HL-60 (cell line): ENCODE measurements around the gene LRRC49.

Experiments used
- GABPA ChIP-seq: IDR thresholded peaks from 2 replicates; pipeline ENCODE4 v1.6.1; 2012; ENCODE audit warnings: low read depth
- POLR2AphosphoS5 ChIP-seq: IDR thresholded peaks from 2 replicates; pipeline ENCODE4 v1.6.1; 2012; ENCODE audit warnings: low read depth
- TF ChIP-seq, protein P1 (sequence below): IDR thresholded peaks from one replicate; pipeline ENCODE4 v1.5.1; 2011; ENCODE audit warnings: low read length, control low read depth, inconsistent platforms; ENCODE audit not compliant: insufficient read depth
- TF ChIP-seq, protein P2 (sequence below): IDR thresholded peaks from 2 replicates; pipeline ENCODE4 v1.6.1; 2012; ENCODE audit warnings: low read depth; ENCODE audit not compliant: insufficient replicate concordance

DNA sequence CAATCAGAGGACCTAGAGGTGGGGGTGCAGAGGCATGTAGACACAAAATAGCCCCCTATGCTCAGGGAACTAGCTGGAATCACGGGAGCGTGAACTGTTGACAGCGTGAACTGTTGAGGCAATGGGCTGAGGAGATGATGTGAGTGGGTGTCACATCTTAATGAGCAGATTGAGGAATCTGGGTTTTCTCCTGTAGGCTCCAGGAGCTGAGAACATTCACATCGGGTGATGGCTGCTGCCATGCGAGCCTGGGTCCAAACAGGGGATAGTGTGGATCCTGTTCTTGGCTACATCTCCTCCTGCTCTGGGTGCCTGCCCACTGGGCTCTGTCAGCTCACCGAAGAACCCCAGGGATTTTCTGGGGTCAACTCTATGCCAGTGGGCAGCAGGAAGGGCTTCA, 40.7 kb upstream of the LRRC49 start:
- TF ChIP-seq, protein P1, sequence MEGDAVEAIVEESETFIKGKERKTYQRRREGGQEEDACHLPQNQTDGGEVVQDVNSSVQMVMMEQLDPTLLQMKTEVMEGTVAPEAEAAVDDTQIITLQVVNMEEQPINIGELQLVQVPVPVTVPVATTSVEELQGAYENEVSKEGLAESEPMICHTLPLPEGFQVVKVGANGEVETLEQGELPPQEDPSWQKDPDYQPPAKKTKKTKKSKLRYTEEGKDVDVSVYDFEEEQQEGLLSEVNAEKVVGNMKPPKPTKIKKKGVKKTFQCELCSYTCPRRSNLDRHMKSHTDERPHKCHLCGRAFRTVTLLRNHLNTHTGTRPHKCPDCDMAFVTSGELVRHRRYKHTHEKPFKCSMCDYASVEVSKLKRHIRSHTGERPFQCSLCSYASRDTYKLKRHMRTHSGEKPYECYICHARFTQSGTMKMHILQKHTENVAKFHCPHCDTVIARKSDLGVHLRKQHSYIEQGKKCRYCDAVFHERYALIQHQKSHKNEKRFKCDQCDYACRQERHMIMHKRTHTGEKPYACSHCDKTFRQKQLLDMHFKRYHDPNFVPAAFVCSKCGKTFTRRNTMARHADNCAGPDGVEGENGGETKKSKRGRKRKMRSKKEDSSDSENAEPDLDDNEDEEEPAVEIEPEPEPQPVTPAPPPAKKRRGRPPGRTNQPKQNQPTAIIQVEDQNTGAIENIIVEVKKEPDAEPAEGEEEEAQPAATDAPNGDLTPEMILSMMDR: no peak
- TF ChIP-seq POLR2AphosphoS5 (no peak), GABPA (no peak)
- TF ChIP-seq, protein P2, sequence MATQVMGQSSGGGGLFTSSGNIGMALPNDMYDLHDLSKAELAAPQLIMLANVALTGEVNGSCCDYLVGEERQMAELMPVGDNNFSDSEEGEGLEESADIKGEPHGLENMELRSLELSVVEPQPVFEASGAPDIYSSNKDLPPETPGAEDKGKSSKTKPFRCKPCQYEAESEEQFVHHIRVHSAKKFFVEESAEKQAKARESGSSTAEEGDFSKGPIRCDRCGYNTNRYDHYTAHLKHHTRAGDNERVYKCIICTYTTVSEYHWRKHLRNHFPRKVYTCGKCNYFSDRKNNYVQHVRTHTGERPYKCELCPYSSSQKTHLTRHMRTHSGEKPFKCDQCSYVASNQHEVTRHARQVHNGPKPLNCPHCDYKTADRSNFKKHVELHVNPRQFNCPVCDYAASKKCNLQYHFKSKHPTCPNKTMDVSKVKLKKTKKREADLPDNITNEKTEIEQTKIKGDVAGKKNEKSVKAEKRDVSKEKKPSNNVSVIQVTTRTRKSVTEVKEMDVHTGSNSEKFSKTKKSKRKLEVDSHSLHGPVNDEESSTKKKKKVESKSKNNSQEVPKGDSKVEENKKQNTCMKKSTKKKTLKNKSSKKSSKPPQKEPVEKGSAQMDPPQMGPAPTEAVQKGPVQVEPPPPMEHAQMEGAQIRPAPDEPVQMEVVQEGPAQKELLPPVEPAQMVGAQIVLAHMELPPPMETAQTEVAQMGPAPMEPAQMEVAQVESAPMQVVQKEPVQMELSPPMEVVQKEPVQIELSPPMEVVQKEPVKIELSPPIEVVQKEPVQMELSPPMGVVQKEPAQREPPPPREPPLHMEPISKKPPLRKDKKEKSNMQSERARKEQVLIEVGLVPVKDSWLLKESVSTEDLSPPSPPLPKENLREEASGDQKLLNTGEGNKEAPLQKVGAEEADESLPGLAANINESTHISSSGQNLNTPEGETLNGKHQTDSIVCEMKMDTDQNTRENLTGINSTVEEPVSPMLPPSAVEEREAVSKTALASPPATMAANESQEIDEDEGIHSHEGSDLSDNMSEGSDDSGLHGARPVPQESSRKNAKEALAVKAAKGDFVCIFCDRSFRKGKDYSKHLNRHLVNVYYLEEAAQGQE: no peak
